Loucy (cell line): ENCODE measurements around the gene UFC1.

Experiments used
- H2AFZ ChIP-seq: fragments of 200-600 bp; sonication (generic); 2 replicates; pipeline ENCODE4 v1.6.0; 2016; ENCODE audit warnings: antibody characterized with exemption, mild to moderate bottlenecking, low read length, moderate library complexity
- H3F3A ChIP-seq: fragments of 200-600 bp; 2 replicates; pipeline ENCODE4 v1.6.0; 2016; ENCODE audit warnings: antibody characterized with exemption, low read depth, mild to moderate bottlenecking
- H3K27me3 ChIP-seq: fragments of 200-600 bp; sonication (generic); 2 replicates; pipeline ENCODE4 v1.6.1; 2014; ENCODE audit warnings: low read length, mild to moderate bottlenecking; ENCODE audit not compliant: insufficient read depth, poor library complexity, severe bottlenecking
- H3K36me3 ChIP-seq: fragments of 200-600 bp; sonication (generic); 2 replicates; pipeline ENCODE4 v1.6.1; 2016; ENCODE audit warnings: low read length; ENCODE audit not compliant: insufficient read depth
- H3K4me1 ChIP-seq: fragments of 200-600 bp; sonication (generic); 2 replicates; pipeline ENCODE4 v1.5.1; 2014; ENCODE audit warnings: low read length, mild to moderate bottlenecking; ENCODE audit not compliant: insufficient read depth, poor library complexity, severe bottlenecking
- H3K4me2 ChIP-seq: fragments of 200-600 bp; sonication (generic); 2 replicates; pipeline ENCODE4 v1.6.0; 2014; ENCODE audit warnings: antibody characterized with exemption, low read length, low read depth, mild to moderate bottlenecking; ENCODE audit not compliant: poor library complexity, severe bottlenecking
- H3K4me3 ChIP-seq: fragments of 200-600 bp; sonication (generic); 2 replicates; pipeline ENCODE4 v1.5.1; 2014; ENCODE audit warnings: low read length, mild to moderate bottlenecking, mixed read lengths; ENCODE audit not compliant: poor library complexity, severe bottlenecking
- H3K79me2 ChIP-seq: fragments of 200-600 bp; sonication (generic); 2 replicates; pipeline ENCODE4 v1.6.1; 2014; ENCODE audit warnings: low read length; ENCODE audit not compliant: insufficient read depth
- H3K9ac ChIP-seq: fragments of 200-600 bp; sonication (generic); 2 replicates; pipeline ENCODE4 v1.6.0; 2014; ENCODE audit warnings: mild to moderate bottlenecking, low read depth, low read length, moderate library complexity; ENCODE audit not compliant: poor library complexity, severe bottlenecking
- H3K9me2 ChIP-seq: fragments of 200-600 bp; sonication (generic); replicated peaks from 2 replicates; pipeline ENCODE4 v1.6.1; 2016; ENCODE audit warnings: low read depth, low read length, mixed read lengths
- H3K9me3 ChIP-seq: fragments of 200-600 bp; sonication (generic); 2 replicates; pipeline ENCODE4 v1.6.1; 2014; ENCODE audit warnings: mild to moderate bottlenecking, antibody characterized with exemption, low read length, low read depth; ENCODE audit not compliant: insufficient read depth
- H4K20me1 ChIP-seq: fragments of 200-600 bp; sonication (generic); 2 replicates; pipeline ENCODE4 v1.6.0; 2014; ENCODE audit warnings: antibody characterized with exemption, low read length, mild to moderate bottlenecking; ENCODE audit not compliant: insufficient read depth, poor library complexity, severe bottlenecking
- CTCF ChIP-seq: fragments of 200-600 bp; sonication (generic); conservative IDR thresholded peaks from 2 replicates; pipeline ENCODE4 v1.5.1; 2014; ENCODE audit warnings: mild to moderate bottlenecking, antibody characterized with exemption, low read length
- EZH2phosphoT487 ChIP-seq: fragments of 200-600 bp; IDR thresholded peaks from 2 replicates; pipeline ENCODE4 v1.6.1; 2018; ENCODE audit warnings: antibody characterized with exemption, mild to moderate bottlenecking, moderate library complexity, borderline replicate concordance

The UFC1 gene

GRCh38 chr1:161153682-161154337, at the start of gene UFC1:
Gene UFC1, plus strand, starts transcription at chr1:161153978. Its CDS starts 20 bp downstream, at chr1:161153998.
- peaks cover 16% of the 10 kb centered on the region; the same call in 1 of the 2 replicates for H3K36me3 ChIP-seq

DNA sequence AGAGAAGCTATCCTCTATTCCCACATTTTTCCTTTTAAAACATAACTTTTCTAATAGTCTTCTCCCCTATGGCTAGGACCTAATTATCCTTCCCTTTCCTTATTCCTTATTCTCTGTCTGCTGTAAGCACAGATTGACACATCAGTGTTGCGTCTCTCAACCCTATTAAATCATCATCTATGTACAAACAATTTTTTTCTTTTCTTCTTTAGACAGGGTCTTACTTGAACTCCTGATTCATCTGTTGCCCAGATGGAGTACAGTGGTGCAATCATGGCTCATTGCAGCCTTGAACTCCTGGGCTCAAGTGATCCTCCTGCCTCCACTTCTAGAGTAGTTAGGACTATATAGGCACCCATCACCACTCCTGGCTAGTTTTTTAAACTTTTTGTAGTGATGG, 47.3 kb upstream of the UFC1 start:
- Histone ChIP-seq H3F3A (no peaks in the 10 kb centered on the region), H3K9me3 (no peaks in the 10 kb centered on the region), H3K4me2 (no peak overlapping the region), H4K20me1 (peaks cover 17% of the 10 kb centered on the region), H3K36me3 (peaks cover 23% of the 10 kb centered on the region; the same call in 1 of the 2 replicates), H3K79me2 (peaks cover 67% of the 10 kb centered on the region), H3K4me3 (no peak overlapping the region), H3K27me3 (no peaks in the 10 kb centered on the region), H3K9me2 (no peaks in the 10 kb centered on the region), H2AFZ (no peak overlapping the region), H3K4me1 (no peaks in the 10 kb centered on the region), H3K9ac (no peak overlapping the region)
- TF ChIP-seq CTCF (no peak), EZH2phosphoT487 (no peak)

More at GRCh38 chr1:161153682-161154337, at the start of gene UFC1:
- Histone ChIP-seq H3K9me3 (no peaks in the 10 kb centered on the region), H3K4me1 (peaks cover 17% of the 10 kb centered on the region), H3K27me3 (no peaks in the 10 kb centered on the region), H3K9ac (peak within 1 kb of the TSS; percentile 87), H3K9me2 (no peaks in the 10 kb centered on the region), H4K20me1 (no peaks in the 10 kb centered on the region), H3F3A (no peaks in the 10 kb centered on the region), H2AFZ (peak within 1 kb of the TSS; percentile 91), H3K4me2 (peak within 1 kb of the TSS; percentile 73), H3K79me2 (peaks cover 27% of the 10 kb centered on the region), H3K4me3 (peak within 1 kb of the TSS; percentile 85)
- TF ChIP-seq CTCF, result no peak
- TF ChIP-seq EZH2phosphoT487, result no peak

- H3K4me3 ChIP-seq, result no peak overlapping the region
- no peaks in the 10 kb centered on the region for H3F3A ChIP-seq
- H3K79me2 ChIP-seq, result peaks cover 85% of the 10 kb centered on the region
- no peaks in the 10 kb centered on the region for H3K9me3 ChIP-seq
- H3K27me3 ChIP-seq, result no peaks in the 10 kb centered on the region
- H3K36me3 ChIP-seq, result peaks cover 4% of the 10 kb centered on the region; the same call in 1 of the 2 replicates
- H2AFZ ChIP-seq, result no peak overlapping the region
- no peak overlapping the region for H3K4me2 ChIP-seq
- H3K4me1 ChIP-seq, result peaks cover 40% of the 10 kb centered on the region
- H3K9me2 ChIP-seq, result no peaks in the 10 kb centered on the region
- TF ChIP-seq CTCF (no peak), EZH2phosphoT487 (no peak)
- H4K20me1 ChIP-seq, result peaks cover 47% of the 10 kb centered on the region
- no peak overlapping the region for H3K9ac ChIP-seq
Observed at GRCh38 chr1:161111117-161111516, 42.7 kb upstream of the UFC1 start.
